Testis (tissue), 3 donors: ENCODE results near the gene CHRNB1. TPM values are rescaled to one million over a fixed set of nuclear protein-coding genes. Genes with fewer than 3 reads are reported as not detected.

Experiments
- DNase-seq: peaks from one replicate; pipeline ENCODE4 v3.0.0-alpha.2; 2019
- H3K27ac ChIP-seq, 2 donors: fragments of 200-600 bp; sonication (generic); one replicate each; pipeline ENCODE4 v1.5.1; 2019
- H3K27me3 ChIP-seq: fragments of 200-600 bp; sonication (generic); one replicate; pipeline ENCODE4 v1.5.1; 2019
- H3K36me3 ChIP-seq: fragments of 200-600 bp; sonication (generic); one replicate; pipeline ENCODE4 v1.5.1; 2017; ENCODE audit warnings: low read depth; ENCODE audit errors: missing control alignments
- H3K4me1 ChIP-seq: fragments of 200-600 bp; sonication (generic); one replicate; pipeline ENCODE4 v1.5.1; 2019
- H3K4me3 ChIP-seq, 2 donors: fragments of 200-600 bp; sonication (generic); one replicate each; pipeline ENCODE4 v1.5.1; 2017 to 2019
- H3K9me3 ChIP-seq: fragments of 200-600 bp; sonication (generic); one replicate; pipeline ENCODE4 v1.5.1; 2017
- CTCF ChIP-seq, 3 experiments: fragments of 450-650 bp in 2 of 3; fragments of 200-600 bp in 1 of 3; sonication (generic) in 1 of 3; IDR thresholded peaks; one replicate each; pipeline ENCODE4 v1.5.1; 2016 to 2019; ENCODE audit warnings: antibody characterized with exemption in 3 of 3, mild to moderate bottlenecking in 2 of 3, moderate library complexity in 1 of 3
- POLR2A ChIP-seq: fragments of 450-650 bp; IDR thresholded peaks from one replicate; pipeline ENCODE4 v1.6.1; 2017; ENCODE audit warnings: antibody characterized with exemption, mild to moderate bottlenecking, moderate library complexity
- WGBS, 2 donors: methylation state at CpG; one replicate each; pipeline ENCODE4 v1.1.5; 2018; 5-methylcytosine and 5-hydroxymethylcytosine counted together
- intact Hi-C: fragments of 100-400 bp; cut with DNase I; formaldehyde crosslinking; loops from one replicate; pipeline ENCODE4 v1.15.1; 2023; ENCODE audit warnings: low total_unique reads
- polyA plus RNA-seq: library from polyadenylated mRNA; stranded (reverse); fragments of 350-450 nt; fragmentation: Illumina TruSeq; extraction: RNeasy Lipid Tissue Mini Kit (QIAGEN cat#74804); gene quantifications from one replicate; pipeline ENCODE4 v1.2.3, GENCODE V29; 2014; ENCODE audit warnings: low read depth, low replicate concordance; ENCODE audit not compliant: insufficient read depth
- total RNA-seq, 2 donors: library from RNA; depleted of rRNA; stranded (reverse); fragments of >200 nt; gene quantifications; one replicate each; pipeline ENCODE4 v1.2.3, GENCODE V29; 2016

Gene CHRNB1
- total and polyA plus RNA-seq, 3 donors from 2014 or later: 6.2 to 7.4 (median 6.9) TPM

- Histone ChIP-seq H3K9me3 (no peaks in the 10 kb centered on the region), H3K27me3 (no peaks in the 10 kb centered on the region), H3K27ac (no peak overlapping the region), H3K4me3 (no peak overlapping the region), H3K36me3 (peaks cover 8% of the 10 kb centered on the region), H3K4me1 (no peaks in the 10 kb centered on the region)
- TF ChIP-seq CTCF (IDR thresholded peaks at IDR 0.05) (no peak), POLR2A (no peak)
- intact Hi-C loops: no loop called here
- 92 to 94% methylated on average over 8 to 10 of the region's 10 CpGs for WGBS, 2 donors
- no peak for DNase-seq
Observed at GRCh38 chr17:7497228-7497627, 52.4 kb downstream of the CHRNB1 start.

GRCh38 chr17:7497636-7498035 lies 52.8 kb downstream of the CHRNB1 start:
- intact Hi-C loops: no loop called here
- no peak for DNase-seq
- Histone ChIP-seq H3K27me3 (no peaks in the 10 kb centered on the region), H3K4me3 (no peak overlapping the region), H3K4me1 (no peaks in the 10 kb centered on the region), H3K9me3 (no peaks in the 10 kb centered on the region), H3K27ac (no peak overlapping the region), H3K36me3 (peaks cover 8% of the 10 kb centered on the region)
- WGBS, 2 donors: 90% methylated on average over 12 to 14 of the region's 14 CpGs
- TF ChIP-seq CTCF (IDR thresholded peaks at IDR 0.05) (no peak), POLR2A (no peak)

GRCh38 chr17:7499161-7499560 lies 54.3 kb downstream of the CHRNB1 start:
- H3K4me3 ChIP-seq: no peak overlapping the region
- no peaks in the 10 kb centered on the region for H3K9me3 ChIP-seq
- DNase-seq: no peak
- WGBS, 2 donors: 71 to 84% methylated on average over 5 to 11 of the region's 11 CpGs
- peaks cover 12% of the 10 kb centered on the region for H3K36me3 ChIP-seq
- no peaks in the 10 kb centered on the region for H3K27me3 ChIP-seq
- intact Hi-C loops: no loop called here
- no peaks in the 10 kb centered on the region for H3K4me1 ChIP-seq
- no peak for TF ChIP-seq POLR2A
- no peak for TF ChIP-seq CTCF (IDR thresholded peaks at IDR 0.05)
- H3K27ac ChIP-seq: no peak overlapping the region

GRCh38 chr17:7501729-7502128 lies 56.9 kb downstream of the CHRNB1 start:
- Histone ChIP-seq H3K9me3 (no peaks in the 10 kb centered on the region), H3K27ac (no peak overlapping the region), H3K27me3 (no peaks in the 10 kb centered on the region), H3K36me3 (peaks cover 12% of the 10 kb centered on the region), H3K4me1 (no peaks in the 10 kb centered on the region), H3K4me3 (no peak overlapping the region)
- no peak for DNase-seq
- intact Hi-C loops: no loop called here
- TF ChIP-seq CTCF (IDR thresholded peaks at IDR 0.05) (no peak), POLR2A (no peak)
- 76 to 81% methylated on average over 9 to 14 of the region's 14 CpGs for WGBS, 2 donors

- Histone ChIP-seq H3K36me3 (peaks cover 12% of the 10 kb centered on the region), H3K4me3 (no peak overlapping the region), H3K4me1 (no peaks in the 10 kb centered on the region), H3K27ac (no peak overlapping the region), H3K9me3 (no peaks in the 10 kb centered on the region), H3K27me3 (no peaks in the 10 kb centered on the region)
- 90 to 93% methylated on average over 14 to 20 of the region's 20 CpGs for WGBS, 2 donors
- intact Hi-C loops: no loop called here
- TF ChIP-seq CTCF (IDR thresholded peaks at IDR 0.05): no peak
- no peak for TF ChIP-seq POLR2A
- no peak for DNase-seq
Observed at GRCh38 chr17:7502171-7502847, 57.4 kb downstream of the CHRNB1 start.
